Kidney capillary endothelial cell (primary cell): Measurements from ENCODE around the gene AKNA.

ENCODE experiments used
- DNase-seq: peaks from one replicate; pipeline ENCODE4 v3.0.0-alpha.2; 2018; ENCODE audit warnings: low spot score

AKNA gene

DNA sequence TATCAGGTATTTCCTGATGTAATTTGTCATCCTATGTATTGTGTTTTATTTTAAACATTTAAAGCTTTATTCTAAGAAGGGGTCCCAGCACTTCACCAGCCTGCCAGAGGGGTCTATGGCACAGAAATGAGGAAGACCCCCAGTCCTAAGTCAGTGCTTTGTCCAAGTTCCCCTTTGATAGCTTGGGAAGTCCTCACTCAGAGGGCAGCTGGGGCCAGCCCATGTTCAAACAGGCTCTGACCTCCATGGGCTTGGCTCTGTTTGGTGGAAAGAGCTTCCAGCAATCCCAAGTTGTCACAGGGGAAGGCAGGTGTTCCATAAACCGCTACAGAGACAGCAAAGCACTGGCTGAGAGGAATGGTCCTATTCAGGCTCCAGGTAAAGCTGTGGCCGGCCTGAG, 26.6 kb upstream of the AKNA start:
- no peak for DNase-seq

DNA sequence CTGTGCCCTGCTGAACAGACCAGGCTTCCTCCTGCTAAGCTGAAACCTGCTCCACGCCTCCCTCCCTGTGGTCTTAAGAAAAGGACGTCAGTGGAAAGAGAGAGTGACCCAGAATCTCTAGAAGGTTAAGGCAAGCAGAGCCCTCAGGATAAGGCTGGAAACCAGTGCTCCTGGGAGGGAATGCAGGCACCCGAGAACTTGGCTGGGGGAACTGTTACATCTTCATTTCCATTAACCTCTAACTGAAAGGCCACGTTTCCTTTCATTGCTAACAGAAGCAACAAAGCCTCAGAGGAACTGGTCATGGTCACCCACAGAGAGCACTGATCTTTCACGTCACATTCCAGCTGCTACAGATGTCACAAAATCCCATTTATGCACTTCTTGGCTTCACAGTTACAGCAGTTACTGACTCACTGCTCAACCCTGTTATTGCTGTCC, 26.1 kb upstream of the AKNA start:
- peak; percentile 20 for DNase-seq

DNA sequence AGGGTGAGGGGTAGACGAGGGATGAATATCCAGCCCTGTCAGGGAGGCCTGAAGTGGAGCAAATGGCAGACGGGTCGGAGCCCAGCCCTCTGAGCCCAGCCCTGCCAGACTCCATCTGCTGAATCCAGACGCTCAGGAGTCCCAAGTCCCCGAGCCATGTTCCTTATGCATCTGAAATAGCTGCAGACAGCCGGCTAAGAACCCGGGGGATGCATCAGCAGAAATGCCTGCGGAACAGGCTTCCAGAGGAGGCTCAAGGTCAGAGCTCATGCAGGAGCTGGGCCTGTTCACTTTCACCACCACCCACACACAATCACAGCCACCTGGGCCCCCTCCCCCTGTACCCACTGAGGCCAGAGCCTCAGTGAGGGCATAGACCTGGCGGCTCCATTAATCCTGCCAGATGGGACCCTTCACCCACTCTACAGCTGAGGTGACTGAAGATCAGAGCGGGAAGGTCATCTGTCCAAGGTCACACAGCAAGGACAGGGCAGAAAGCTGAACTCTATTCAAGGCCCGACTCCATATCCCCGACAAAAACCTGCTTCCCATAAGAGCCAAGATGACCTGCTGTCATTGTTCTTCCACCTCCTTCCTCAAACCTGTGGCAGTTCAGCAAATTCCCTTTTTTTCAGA, 24.4 kb upstream of the AKNA start:
- DNase-seq, result no peak

DNA sequence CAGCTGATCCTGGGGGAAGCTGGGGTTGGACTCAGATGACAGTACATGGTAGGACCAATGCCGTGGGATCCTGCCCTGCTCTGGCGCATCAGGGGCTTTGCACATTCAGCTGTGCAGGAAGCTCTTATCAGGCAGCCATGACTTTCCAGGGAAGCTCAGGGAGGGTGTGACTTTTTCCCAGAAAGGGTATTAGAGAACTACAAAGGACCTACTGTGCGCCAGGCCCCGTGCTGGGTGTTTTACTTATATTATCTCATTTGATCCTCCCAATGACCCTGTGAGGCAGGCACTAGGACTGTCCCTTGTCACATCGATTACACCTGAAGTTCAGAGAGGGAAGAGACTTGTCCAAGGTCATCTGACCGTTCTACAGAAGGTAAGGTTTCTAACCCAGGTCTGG, 23.7 kb upstream of the AKNA start:
- no peak for DNase-seq

DNA sequence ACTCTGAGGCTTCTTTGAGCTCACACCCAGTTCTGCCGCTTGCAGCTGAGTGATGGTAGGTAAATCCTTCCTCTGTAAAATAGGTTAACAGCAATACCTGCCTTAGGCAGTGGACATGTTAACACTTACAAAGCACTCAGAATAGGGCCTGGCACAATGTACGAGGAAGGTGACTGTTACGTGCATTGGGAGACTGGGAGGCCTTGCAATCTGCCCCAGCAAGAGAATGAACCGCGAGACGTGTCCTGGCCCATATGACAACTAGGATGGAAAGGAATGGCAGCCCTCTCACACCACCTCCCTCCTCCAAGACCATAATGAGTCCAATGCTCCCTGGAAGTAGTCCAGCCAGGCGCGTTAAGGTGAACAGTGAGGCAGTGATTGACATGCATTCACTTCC, 23.1 kb upstream of the AKNA start:
- no peak for DNase-seq

DNA sequence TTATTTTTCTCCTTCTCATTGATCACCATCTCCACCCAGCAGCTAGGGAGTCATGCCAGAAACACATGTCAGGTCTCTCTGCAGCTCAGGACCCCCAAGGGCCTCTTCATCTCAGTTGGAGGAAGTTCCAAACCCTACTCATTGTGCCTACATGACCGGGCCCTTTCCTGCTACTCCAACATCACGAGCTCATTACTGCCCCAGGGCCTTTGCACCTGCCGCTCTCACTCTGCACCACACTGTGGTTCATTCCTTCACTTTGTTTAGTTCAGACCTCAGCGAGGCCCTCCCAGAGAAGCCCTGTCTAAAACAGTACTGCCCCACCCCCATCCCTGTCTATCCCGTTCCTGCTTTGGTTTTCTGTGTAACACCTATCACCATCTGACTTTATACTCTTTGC, 22.1 kb upstream of the AKNA start:
- DNase-seq, result no peak

DNA sequence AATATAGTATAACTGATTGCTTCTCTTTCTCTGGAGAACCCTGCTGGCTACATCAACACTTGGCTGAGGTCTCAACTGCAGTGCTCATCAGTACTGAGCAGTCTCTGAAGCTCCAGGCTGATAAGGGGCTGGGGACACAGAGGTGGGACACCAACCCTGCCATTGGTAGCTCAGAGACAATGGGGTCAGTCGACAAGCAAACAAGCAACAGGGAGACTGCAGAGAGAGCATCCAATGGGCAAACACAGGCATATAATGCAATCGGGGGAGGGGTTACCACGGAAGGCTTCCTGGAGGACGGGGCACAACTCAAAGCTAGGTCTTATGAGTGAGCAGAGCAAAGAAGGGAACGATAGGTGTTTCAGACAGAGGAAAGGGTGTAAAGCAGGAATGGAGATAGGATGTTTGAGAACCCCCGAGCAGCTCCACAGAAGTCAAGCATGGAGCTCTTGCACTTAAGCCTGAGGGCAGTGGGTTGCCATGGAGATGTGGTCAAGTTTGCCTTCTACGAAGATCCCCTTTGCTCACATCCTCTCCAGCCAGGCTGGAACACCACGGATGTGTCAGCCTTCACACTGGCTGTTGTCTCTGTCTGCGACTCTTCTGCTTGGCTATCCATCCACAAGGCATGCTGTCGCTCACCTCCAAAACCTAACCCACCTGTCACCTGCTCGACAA, 21.5 kb upstream of the AKNA start:
- DNase-seq, result no peak

DNA sequence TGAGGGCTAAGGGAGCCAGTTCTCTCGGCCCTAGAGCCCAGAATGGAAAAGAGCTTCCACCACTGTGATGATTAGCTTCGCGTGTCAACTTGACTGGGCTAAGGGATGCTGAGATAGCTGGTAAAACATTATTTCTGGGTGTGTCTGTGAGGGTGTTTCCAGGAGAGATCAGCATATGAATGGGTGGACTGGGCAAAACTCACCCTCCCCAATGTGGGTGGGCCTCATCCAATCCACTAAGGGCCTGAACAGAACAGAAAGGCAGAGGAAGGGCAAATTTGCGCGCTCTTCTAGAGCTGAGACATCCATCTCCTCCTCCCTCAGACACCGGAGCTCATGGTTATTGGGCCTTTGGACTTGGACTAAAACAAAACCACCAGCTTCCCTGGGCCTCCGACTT, 20.9 kb upstream of the AKNA start:
- DNase-seq, result no peak

DNA sequence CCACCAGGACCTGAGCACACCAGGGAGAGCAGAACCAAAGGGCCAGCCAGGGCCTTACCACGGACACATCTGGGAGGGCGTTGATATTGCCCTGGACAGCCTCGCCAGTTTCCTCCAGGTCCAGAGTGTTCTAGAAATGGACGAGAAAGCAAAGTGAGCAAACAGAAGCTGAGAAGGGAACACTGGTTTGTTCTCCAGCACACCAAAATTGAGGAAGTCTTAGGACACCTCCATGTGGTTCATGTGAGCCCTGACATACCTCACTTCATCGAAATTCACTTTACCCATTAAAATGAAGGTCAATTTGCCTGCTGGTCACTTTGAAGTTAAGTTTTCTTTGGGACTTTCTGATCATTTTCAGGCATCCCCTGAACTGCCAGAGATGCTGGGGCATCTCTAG, 20.1 kb upstream of the AKNA start:
- no peak for DNase-seq

DNA sequence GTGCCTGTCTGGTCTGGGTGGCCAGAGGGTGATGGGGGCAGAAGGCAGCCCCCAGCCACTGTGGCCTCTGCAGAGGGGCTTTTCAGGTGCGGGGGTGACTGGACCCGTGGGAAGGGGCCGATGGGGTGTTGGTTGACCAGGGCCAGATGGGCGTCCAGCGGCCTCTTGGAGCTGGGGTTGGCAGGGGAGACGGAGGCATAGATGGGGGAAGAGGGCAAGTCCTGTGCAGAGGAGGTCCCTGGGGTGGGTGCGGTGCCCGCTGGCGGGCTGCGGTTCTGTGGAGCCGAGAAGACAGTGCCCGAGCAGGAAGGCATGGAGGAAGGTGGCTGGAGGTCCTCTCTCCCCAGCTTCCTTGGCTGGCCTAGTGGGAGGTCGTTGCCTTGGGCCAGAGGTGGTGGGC, 18.7 kb upstream of the AKNA start:
- DNase-seq, result no peak

DNA sequence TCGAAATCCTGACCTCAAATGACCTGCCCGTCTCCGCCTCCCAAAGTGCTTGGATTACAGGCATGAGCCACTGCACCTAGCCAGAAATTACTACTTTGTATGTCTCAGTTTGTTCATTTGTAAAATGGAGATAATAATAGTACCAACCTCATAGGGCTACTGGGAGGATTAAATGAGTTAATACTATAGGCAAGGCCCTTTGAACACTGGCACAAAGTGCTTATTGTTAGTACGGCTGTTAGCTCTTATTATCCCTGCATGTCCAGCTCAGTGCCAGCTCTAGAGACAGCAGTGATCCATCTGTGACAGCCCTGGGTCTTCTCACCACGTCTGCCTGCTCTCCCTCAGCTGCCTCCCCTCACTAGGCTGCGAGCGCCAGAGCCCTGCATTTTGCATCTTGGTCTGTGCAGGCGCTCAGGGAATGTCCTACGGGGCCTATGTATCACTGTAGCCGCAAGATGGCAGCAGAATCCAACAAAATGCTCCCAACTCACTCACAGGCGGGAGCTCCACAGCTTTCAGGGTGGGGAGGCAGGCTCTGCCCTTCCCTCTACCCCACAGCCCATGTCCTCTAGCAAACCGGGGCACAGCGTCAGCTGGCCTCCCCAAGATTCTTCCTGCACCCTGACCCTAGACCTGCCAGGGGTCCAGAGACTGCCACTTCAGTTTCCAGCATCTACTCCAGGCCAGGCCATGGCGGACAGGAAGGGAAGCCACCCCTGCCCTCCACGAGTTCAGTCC, 17.7 kb upstream of the AKNA start:
- peak; percentile 69 for DNase-seq

DNA sequence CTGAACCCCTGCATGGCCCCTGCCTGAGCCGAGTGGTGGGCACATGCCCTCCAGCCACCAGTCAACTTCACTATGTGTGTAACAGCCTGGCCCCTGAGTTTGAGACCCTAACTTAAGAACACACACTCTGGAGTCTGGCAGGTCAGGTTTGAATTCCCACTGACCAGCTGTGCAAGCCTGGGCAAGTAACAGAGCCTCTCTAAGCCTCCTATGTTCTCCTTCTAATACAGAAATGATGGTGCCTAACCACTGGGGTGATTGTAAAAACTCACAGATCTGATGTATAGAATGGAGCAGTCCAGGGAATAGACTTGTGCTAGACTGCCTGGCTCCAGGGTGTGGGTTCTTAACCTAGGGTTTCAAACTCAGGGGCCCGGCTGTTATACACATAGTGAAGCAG, 16.7 kb upstream of the AKNA start:
- no peak for DNase-seq

DNA sequence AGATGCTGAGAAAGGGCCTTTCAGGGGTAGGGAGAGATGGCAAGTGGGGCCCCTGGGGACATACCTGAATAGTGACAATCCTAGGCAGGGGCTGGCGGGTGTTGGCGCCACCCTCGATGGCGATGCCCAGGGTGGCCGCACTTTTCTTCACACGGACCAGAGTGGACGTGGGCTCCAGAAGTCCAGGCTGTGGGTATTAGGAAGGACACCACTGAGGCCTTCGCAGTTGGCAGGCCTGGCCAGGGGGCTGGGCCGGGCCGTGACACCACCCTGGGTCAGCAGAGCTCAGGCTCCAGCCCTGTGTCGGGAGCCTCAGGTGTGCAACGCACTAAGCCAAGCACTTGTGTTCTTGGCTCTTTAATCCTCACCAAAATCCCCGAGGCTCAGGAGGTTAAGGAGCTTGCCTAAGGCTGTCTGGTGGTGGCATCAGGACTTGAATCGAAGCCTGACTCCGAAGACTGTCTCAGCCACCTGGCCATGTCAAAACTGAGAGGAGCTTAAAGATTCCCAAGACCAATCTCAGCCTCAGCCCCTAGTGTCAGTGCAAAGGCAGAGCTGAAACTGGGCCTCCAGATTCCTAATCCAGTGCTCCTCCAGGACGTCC, 15.5 kb upstream of the AKNA start:
- DNase-seq, result no peak

DNA sequence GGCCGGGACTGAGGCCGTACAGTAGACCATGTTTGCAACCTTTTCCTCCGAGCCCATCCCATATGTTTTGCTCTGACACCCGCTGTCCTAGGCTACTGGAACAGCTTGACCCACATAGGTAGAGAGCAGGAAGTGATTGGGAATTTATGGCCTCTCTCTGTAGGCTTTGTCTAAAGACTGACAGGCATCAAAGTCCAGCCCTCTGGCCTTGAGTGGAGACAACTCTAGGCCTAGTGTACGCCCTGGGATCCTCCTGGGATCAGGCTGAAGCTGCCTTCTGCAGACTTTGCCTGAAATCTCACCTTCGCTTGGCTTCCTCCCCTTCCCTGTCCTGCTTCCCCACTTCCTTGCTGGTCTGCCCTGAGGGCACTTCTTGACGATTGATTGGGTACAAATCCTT, 13.6 kb upstream of the AKNA start:
- DNase-seq, result no peak

DNA sequence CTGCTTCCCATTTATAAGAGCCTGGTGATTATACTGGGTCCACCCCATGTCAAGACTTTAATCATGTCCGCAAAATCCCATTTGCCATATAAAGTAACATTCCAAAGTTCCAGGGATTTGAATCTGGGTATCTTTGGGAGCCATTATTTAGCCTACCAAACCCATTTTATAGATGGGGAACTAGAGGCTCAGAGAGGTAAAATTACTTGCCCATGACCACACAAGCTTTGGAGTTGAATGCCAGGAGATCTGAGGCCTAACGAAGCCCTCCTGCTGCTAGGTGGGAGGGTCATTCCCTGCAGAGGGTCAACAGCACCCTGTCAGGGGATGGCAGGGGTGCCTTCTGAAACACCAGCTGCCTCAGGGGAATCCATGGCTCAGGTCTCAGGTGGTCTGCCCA, 13.0 kb upstream of the AKNA start:
- no peak for DNase-seq

DNA sequence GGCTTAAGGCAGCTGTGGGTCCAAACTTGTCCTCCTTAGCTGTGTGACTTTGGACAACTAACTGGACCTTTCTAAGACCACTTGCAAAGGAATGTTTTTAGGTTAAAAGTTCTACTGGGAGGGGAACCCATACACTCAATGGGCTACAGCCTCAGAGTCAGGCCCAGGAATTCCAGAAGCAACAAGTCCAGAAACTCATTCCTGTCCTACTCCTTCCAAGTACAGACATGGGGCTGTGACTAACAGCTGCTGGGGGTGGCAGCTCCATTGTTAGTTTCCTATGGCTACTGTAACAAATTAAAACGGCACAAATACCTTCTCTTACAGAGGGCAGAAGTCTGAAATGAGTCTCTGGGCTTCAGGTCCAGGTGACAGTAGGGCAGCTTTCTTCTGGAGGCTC, 12.4 kb upstream of the AKNA start:
- peak; percentile 35 for DNase-seq

DNA sequence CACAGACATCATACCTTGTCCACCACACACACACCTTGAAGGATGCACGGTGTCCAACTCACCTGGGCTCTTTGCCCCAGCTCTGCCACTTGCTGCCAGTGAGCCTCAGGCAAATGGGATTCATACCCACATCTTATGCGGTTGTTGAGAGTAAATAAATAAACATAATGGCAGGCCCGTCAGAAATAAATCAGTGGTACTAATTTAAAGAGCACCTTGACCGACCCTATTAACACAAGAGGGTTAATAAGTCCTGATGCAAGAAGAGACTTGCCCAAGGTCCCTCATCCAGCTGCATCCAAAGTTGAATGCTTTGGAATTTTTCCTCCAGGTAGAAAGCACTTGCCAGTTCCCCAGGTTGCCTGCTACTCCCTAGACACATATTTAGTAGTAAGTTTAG, 11.6 kb upstream of the AKNA start:
- no peak for DNase-seq

DNA sequence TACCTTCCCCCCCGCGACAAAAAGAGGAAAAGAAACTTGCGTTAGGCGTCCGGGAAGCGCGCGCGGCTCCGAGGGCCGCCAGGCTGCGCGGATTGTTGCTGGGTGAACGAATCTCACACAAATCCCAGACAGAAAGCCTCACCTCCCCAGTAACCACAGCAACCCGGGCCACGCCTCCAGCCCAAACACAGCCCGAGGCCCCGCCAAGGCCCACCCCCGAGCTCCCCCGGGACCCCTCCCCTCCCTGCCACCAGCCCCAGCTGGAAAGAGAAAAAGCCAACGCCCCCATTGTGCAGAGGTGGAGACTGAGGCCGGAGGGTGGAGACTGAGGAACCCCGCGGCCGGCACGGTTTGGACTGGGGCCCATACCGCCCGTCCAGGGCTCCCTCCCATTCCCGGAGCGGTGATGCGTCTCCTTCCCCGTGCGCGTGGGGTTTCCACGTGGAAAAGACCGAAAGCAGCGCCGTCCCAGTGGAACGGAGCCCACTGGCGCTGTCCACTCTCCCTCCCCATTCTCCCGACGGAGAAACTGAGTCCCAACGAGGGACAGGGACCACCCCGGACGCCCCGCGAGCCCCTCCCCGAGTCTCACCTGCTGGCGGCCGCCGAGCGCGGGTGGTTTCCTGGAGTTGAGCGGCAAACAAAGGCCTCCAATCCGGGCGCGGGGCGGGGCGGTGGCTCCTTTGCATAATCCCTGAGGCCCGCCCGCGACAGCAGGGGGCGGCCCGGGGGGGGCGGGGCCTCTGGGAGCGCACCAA, 10.2 kb upstream of the AKNA start:
- peak; percentile 84 for DNase-seq

DNA sequence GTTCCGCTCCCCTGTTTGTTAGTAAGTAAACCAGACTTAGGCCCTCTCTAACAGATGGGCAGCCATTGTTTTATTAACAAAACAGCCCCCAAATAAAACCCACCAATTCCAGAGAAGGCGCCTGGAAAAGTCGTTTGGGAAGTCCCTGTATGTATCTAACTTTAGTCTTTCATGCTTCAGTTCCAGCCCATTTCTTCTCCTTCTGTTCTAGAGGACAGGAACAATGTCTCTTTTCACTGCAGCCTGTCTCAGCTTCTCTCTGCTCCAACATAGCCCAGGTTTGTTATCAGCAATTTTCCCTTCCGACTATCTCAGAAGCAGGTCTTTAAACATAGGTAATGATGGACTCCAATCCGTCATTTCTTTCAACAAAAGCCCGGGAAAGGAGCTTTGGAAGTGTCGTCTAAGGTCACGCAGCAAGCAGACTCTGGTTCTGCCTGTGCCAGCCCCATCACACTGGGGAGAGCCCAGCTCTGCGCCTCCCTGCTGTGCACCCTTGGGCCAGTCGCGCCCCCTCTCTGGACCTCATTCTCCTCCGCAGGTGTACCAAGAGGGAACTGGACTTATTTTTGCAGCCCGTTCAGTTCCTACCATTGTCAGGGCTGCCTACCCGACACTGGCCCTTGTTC, 9.6 kb upstream of the AKNA start:
- no peak for DNase-seq

DNA sequence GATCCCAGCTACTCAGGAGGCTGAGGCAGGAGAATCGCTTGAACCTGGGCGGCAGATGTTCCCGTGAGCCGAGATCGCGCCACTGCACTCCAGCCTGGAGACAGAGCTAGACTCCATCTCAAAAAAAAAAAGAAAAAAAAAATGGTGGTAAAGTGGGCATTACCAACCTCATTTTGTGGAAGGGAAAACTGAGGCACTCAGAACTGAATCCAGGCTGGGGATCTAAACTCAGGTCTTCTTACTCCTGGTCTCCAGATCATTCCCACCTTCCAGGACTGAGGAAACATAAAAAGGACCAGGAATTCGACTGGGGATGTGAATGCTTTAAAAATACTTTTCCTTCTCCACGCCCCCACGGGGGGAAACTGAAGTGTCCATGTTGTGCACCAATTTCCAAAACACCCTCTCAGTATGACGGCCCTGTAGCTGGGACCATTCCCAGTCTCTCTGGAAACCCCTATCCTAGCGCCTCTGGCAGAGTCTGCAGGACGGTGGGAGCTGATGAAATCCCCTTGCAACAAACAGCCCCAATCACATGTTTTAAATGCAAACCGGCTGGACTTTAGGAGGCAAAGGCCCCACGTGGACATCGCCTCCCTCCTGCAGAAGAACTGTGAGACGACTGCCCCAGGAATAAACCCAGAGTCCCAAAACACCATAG, 8.9 kb upstream of the AKNA start:
- DNase-seq, result no peak

DNA sequence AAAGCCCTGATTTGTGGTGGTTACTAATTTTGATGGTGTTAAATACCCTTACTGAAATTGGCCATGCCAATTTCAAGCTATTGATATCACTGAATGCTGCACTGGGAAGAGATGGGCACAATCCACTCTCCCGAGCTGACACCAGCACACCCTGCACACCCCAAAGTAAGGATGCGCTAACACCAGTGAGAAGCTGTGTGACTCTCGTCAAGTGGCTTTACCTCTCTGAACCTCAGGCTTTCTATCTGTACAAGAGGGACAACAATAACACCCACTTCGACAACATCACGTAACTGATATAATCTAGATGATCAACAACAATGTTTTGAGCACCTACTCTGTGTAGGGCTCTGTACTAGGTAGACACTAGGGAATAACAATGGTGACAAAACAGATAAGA, 8.0 kb upstream of the AKNA start:
- DNase-seq, result no peak

DNA sequence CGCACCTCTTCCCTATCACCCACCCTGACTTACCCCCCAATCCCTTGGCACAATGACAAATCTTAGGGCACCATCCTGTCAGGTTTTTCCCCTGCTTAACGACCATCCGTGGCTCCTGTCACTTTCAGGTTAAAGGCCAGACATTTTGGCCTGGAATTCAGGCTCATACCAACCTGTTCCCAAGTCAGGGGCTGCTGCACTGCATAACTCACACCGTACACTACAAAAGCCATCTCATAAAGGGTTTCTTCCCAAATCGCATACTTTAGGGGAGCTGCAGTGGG, 7.5 kb upstream of the AKNA start:
- no peak for DNase-seq
